GM21737 (cell line): ENCODE measurements around the gene IL15RA.

Source experiments
- ATAC-seq: cut with Tn5 transposase; IDR thresholded peaks from one replicate; pipeline ENCODE4 v1.9.1; 2021; ENCODE audit warnings: mild to moderate bottlenecking, moderate library complexity; ENCODE audit not compliant: unreplicated experiment

The IL15RA gene, protein sequence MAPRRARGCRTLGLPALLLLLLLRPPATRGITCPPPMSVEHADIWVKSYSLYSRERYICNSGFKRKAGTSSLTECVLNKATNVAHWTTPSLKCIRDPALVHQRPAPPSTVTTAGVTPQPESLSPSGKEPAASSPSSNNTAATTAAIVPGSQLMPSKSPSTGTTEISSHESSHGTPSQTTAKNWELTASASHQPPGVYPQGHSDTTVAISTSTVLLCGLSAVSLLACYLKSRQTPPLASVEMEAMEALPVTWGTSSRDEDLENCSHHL

DNA sequence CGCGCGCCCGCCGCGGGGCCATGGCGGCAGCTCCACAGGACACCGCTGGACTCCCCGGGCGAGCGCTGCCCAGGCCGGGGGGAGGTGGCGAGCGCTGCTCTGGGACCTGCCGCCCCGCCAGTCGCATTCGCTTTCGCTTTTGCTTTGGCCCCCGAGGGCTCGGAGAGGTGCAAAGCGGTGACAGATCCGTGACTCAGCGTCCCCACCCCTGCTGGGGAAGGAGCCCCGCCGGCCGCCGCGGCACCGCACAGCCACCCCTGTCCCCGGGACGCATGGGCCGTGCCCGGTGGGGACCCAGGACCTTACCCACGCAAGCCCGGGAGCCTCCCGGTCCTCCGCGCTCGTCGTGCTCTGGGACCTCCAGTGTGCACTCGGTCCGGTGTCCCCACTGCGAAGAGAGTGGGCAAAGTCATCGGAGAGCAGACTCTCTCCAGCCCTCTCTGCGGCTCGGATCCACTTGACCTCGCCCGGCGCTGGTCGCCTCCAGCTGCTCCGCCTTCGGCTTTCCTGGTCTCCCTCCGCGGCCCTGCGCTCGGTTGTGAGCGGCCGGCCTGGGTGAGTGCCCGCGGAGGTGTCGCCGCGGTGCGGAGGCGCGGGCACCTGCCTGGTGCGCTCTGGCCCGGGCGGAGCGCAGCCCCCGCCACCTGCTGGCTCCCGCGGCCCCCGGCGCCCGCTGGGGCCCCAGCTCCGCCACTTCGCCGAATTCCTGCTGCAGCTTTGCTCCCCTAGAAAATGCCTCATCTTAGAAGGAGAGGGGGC lies at the start of gene IL15RA:
IL15RA (minus strand) TSS at position 73 of the 759 bp plus-strand sequence; CDS start at position 22, 51 bp downstream.
- ATAC-seq: peak; percentile 62

DNA sequence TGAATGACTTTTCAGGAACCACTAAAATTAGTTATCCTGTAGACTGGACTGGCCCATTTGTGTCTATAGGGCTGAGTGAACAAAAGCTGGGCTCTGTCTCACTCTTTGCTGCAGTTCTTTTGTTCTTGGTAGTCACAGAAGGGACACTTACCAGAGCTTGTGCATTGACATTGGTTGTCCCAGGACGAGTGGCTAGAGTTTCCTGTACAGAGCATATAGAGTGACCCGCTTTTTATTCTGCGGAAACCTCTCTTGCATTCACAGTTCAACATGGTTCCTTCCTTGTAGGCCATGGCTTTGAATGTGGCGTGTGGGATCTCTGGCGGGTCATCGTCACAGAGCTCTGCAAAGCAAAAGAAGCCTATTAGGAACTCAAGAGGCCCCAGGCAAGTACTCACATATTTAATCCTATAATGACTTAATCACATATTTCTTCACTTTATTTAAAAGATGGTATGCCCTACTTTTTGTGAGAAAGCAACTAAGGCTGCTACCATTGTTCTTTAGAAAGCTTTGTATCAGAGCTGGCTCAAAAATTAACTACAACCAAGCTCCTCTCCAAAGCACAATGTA lies 48.4 kb upstream of the IL15RA start:
- no peak for ATAC-seq

DNA sequence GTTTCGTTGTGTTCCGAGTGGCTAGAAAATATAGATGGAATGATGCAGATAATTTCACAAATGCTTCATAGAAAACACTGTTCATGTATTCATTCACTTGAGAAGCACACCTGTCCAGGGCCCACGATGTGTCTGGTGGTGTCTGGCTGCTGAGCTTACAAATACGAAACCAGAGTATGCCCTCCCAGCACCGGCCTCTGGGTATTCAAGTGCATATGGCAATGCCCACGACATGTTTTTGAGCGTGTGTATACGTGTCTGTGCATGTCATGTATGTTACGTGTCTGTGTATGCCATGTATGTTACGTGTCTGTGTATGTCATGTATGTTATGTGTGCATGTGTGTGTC lies 47.0 kb upstream of the IL15RA start:
- no peak for ATAC-seq

DNA sequence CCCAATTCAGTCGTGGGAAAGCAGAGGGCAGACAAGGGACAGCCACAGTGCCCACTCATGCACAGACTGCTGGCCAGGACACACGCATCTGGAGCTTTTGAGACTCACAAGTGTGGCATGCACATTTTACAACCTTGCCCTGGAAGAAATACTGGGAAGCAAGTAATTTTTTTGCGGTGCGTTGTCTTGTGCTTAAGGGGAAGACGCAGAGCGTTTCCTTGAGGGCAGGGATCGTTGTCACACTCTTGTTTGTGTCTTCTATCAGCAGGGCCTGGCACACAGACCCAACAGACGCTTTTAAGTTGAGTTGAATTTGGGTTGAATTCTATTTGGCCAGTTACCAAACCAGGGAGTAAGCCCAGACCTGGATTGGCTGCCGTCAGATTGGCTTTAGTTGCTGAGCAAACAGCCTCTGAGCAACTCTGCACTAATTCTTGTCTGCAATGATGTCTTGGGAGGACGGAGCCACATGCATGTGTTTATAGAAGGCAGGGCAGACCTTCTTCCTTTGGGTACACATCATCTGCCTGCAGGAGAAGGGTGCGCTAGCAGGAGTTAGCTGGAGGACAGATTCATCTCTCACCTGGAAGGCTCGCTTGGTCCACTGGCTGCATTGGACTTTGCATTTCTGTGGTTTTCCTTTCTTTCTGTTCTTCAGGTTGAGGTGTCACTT lies 46.5 kb upstream of the IL15RA start:
- ATAC-seq: no peak

DNA sequence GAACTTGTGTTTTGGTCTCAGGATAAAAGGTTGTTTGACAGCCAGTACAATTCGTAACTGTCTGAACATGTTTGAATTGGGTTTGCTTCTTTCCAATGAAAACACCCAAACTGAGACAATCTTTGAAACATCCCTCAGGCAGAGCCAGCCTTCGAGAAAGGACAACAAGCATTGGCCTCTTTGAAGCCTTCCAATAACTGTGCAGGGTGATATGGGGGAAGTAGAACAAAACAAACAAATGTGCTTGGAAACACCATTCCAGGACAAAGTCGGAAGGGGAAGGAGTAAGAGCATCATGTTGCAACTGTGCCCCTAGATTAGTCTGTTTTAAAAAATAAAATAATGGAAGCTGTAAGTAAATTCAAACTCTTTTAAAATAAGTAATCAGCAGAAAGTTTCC lies 45.3 kb upstream of the IL15RA start:
- ATAC-seq: no peak

DNA sequence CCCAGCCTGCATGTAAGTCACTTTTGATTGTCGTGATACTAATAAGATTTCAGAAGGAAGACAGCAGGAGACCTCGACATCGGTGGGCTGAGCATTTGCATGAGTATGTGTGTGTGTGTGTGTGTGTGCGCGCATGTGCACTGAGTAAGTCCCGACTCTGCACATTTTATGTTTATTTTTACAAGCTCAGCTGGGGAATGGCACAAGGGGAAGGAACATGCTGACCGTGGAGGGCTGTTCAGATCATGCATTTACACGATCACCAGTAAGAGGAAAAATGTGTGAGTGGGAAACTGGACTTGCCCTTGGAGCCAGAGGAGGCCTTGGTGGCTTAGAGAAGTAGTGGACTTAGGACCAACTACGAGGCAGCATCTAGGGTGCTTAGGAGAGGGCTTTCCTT lies 43.5 kb upstream of the IL15RA start:
- no peak for ATAC-seq

DNA sequence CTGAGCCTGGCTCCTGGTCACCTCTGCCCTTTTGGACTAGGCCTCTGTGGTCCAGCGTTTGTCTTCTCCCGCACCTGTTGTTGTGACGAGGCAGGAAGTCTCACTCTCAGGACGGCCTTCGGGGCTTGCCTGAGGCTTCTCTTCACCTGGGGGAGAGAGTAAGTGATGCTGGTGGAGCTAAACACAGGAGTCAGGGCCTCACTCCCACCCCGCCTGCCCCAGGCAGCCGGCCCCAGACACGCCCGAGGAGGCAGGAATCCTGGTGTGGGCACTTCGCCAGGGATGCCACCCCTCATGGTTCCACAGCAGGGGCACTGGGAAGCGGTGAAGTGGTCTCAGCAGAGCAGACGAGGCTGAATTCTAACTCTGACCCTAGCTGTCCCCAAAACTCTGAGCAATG lies 42.5 kb upstream of the IL15RA start:
- no peak for ATAC-seq

DNA sequence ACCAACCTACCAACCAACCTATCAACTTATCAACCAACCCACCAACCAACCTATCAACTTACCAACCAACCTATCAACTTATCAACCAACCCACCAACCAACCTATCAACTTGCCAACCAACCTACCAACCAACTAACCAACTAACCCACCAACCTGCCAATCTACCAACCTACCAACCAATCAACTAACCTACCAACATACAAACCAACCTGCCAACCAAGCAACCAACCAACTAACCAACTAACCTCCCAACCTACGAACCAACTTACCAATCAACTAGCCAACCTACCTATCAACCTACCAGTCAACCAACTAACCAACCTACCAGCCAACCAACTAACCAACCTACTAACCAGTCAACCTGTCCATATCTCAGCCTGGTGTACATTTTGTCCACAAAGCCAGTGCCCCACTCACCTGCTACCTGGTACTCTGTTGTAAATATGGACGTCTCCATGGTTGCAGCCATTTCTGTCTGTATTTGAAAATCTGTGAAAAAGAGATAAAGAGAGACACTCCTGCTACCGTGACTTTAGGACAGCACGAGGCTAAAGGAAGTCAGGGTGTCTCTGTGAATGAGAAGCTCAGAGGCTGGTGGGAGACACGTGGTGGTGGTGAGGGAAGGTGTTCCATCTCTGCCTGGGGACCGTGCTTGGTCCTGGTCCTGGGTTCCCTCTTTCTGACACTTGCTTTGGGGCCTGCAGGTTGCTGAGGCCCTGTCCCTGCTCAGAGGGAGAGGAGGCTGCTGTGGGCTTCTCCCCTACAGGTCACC lies 41.9 kb upstream of the IL15RA start:
- ATAC-seq: no peak

DNA sequence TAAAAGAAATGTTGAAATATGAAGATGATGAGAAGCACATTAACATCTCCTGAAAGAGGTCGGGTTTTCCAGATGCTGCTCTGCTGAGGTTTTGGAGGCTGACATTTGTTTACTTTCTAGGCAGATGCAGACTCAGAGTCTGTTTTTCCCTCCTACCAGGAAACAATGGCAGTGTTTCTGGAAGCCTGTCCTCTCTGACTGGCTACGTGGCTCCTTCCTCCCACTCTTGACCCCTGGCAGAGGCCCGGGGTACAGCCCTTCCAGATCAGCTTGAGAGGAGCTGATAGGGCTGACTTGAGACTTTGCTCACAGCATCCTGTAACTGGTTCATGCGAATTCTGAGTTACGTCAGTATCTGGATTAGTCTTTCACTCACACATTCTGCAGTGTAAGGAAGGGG lies 41.1 kb upstream of the IL15RA start:
- no peak for ATAC-seq

DNA sequence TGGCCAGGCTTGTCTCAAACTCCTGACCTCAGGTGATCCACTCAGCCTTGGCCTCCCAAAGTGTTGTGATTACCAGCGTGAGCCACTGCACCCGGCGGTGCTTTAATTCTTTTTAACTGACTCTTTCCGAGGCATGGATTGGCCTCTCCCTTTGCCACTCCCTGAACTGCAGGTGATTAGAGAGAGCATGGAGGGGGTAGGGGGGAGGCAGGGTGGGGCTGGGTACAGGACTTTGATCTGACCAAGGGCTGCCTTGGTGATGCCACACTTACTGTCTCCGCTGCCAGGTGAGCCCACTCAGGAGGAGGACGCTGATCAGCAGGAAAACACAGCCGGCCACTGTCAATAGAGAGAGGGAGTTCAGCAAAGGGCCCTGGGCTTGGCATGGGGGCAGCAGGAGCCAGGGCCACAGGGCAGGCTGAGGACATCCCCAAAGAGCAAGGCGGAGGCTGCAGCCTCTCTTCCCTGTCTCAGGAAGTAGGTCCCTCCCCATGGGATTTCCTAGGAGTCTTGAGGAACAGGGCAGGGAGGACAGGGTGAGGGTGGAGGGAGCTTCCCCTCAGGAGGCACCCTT lies 40.5 kb upstream of the IL15RA start:
- no peak for ATAC-seq

DNA sequence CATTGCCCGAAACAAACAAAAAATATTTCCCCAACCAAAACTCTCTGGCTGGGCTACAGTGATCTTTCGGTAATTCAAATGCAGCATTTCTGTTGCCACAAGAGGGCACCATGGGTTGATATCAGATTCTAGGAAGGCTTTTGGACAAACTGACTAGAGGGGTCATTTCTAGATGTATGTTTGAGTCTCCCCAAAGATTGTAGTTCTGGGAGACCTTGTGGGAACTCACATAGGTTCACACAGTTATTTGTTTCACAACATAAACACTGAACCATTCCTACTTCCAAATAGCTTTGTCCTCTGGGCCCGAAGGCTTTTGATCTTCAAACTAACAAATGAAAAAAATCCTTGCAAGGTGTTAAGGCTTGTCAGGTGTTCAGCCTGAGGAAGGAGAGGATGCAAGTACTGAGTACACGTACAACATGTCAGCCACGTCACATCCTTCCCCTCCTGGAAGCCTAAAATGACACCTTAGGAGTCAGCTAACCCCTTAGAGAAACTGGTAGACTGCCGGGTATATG lies 37.0 kb upstream of the IL15RA start:
- no peak for ATAC-seq

DNA sequence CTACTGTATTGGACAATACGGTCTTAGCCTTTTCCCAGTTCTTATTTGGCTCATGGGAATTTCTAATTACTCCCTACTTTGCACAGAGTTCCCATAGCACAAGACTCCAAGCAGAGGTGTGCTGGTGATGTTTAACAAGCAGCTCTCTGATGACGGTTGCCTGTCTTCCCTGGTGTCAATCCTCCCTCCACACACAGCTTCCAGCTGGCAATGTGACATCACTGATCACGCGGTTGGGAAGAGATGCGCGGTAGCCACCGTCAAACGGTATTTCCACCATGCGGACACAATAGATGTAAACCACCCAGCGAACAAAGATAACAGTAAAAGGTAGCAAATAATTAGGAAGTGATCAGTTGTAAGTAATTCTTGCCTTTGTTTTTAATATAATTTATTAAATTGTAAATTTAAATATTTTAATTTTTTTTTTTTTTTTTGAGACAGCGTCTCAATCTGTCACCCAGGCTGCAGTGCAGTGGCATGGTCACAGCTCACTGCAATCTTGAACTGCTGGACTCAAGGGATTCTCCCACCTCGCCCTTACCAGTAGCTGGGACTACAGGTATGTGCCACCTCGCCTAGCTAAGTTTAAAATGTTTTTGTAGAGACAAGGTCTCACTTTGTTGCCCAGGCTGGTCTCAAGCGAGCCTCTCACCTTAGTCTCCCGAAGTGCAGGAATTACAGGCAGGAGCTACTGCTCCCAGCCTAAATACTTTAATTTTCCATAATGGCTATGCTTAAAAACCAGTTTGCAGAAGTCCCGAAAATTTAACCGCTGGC lies 36.3 kb upstream of the IL15RA start:
- no peak for ATAC-seq

DNA sequence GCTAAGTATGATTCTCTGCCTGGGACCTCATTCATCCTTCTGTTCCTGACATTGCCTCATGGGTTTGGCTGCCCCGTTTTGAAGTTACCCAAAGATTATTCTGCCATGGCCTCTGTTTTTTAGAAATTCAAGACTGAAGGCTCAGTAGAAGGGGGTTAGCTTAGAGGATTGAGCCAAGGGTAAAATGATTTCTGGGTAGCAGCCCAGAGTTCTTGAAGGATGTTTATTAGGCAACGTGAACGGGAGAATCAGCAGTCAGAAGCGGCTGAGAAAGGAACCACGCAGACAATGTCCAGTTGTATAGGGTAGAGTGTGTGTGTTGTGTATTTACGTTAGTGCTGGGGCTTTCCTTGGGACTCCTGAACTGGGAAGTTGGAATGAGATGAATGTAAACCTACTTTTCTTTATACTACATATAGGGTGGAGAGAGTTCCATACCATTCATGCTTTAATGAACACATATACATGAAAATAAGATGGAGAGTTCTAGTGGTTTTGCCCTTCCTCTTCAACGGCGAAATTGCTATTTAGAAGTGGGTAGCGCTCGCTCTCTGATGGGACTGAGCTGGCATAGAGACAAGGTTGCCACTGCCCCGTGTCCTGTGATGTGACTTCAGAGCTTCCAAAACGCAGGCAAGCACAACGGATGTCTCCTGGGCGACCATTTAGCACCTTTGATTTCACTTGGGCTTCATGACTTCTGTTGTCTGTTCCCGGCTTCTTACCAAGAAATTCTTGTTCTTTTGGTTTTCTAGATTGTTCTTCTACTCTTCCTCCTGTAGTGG lies 35.0 kb upstream of the IL15RA start:
- no peak for ATAC-seq

DNA sequence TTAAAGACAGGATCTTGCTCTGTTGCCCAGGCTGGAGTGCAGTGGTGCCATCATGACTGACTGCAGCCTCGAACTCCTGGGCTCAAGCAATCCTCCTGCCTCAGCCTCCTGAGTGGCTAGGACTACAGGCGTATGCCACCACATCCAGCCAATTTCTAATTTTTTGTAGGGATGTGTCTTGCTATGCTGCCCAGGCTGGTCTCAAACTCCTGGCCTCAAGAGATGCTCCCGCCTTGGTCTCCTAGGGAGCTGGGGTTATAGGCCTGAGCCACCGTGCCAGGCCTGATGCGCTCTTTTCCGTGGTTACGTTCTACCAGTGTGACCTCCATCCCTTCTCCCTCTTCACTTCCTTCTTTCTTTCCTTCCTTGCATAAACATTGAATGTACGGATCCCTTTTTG lies 34.2 kb upstream of the IL15RA start:
- no peak for ATAC-seq

DNA sequence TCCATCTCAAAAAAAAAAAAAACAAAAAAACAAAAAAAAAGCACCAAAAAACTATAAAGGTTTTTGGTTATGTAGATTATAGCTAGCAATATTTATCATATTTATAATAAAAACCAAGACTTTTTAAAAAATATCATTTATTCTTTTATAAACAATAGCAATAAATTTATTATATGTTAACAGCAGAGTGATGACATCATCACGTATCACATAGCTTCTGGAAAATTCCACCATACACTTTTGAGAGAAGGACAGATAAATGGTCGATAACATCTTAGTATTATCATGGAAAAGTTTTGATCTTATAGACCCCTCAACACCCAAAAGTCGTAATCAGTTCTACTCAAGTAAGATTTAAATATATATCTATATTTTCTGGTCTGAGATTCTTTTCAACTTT lies 33.2 kb upstream of the IL15RA start:
- ATAC-seq: no peak

DNA sequence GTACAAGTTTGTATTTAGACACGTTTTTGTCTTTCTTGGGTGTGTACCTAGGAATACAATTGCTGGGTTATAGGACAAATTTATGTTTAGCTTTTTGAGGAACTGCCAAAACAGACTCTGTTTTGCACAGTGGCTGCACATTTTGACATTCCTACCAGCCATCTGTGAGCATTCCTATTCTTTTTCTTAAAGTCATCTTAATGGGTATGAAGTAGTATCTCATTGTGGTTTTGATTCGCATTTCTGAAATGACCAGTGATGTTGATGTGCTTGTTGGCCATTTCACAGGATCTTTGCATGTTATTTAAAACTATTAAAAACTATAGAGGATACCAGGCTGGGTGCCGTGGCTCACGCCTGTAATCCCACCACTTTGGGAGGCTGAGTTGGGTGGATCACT lies 32.6 kb upstream of the IL15RA start:
- no peak for ATAC-seq

DNA sequence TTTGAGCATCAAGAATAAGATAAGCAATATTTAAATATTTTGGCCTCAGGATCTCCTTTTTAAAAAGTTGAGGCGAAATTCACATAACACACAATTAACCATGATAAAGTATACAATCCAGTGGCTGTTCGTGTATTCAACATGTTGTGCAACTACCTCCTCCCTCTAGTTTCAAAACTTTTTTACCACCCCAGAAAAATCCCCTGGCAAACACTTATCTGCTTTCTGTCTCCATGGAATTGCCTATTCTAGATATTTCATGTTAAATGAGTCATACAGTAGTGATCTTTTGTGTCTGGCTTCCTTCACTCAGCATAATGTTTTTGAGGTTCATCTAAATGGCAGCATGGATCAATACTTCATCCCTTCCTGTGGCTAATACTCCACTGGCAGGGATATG lies 31.8 kb upstream of the IL15RA start:
- no peak for ATAC-seq

DNA sequence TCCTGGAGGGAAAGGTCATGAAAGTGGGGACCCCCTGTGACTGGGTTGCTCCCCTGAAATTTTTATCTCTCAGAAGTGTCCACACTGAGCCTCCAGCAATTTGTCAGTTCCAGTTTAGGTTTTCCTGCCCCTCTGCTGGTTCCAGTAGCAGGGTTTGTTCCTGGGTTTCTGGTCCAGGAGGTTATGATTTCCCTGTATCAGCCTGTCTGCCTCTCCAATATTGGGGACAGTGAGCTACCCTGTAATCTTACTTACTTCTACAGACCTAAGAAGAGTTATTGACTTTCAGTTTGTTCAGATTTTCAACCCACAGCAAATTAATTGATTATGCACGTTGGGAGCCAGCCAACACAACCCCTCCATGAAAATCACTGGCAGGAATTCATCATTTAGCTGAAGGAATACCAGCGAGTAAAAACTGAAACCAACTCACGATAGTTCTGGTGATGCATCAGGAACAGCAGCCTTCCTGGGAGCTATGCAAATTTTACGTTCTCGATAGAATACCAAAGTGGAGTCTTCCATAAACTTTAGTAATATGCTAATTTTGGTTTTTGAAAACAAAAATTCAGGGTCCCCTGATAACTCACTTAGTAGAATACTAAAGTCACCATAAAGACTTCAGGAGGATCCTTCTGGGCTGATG lies 31.3 kb upstream of the IL15RA start:
- ATAC-seq: no peak
